GM18858 (cell line): Measurements from ENCODE around the gene CCDC74B.
"Not testable (repeated sequence)": the region's sequence is repeated elsewhere in the genome, so short reads cannot be mapped to it uniquely, and the experiment has no call there.

Experiments used
- ATAC-seq: cut with Tn5 transposase; IDR thresholded peaks from one replicate; pipeline ENCODE4 v1.9.1; 2021; ENCODE audit not compliant: unreplicated experiment

The CCDC74B gene

DNA sequence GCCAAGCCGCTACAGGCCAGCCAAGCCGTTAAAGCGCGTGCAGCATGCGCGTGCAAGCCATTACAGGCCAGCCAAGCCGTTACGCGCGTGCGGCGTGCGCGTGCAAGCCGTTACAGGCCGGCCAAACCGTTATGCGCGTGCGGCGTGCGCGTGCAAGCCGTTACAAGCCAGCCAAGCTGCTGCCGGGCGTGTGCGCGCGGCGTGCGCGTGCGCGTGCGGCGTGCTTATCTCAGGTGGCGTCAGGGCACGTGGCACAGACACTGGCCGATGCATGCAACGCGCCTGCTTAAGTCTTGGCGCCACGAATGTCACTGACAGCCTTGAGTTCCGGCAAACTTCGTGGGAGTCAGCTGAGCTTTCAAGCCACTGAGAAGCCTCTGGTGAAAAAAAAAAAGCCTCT is 24.0 kb downstream of the CCDC74B start:
- ATAC-seq = not testable (repeated sequence)

DNA sequence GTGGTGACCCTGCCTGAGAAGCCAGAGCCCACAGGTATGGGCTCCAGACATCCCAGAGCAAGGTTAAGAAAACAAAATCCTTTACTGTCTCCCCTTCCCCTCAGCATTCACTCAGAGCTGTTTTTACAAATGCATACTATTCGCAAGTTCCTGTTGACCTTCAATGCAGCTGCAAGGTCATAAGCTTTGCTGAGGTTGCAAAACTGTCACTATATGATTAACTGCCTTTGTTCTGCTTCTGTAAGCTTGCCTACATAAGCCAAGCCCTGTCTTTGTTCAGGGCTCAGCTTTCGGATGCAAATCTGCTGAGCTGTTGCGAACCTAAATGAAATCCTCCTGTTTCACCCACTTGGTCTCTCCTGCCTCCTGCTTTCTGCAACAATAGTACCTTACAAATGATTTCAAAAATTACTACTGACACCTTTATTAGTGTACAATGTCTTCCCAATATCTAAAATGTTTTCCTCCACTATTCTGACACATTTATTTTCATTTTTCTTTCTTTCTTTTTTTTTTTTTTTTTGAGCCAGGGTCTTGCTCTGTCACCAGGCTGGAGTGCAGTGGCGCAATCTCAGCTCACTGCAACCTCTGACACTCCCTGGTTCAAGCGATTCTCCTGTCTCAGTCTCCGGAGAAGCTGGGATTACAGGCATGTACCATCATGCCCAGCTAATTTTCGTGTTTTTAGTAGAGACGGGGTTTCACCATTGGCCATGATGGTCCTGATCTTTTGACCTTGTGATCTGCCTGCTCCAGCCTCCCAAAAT is 42.1 kb downstream of the CCDC74B start:
- not testable (repeated sequence) for ATAC-seq
